HepG2 (cell line): ENCODE results near the gene GNG13. TPM values are rescaled to one million over a fixed set of nuclear protein-coding genes. Genes with fewer than 3 reads are reported as not detected.

ENCODE experiments used
- ATAC-seq: fragments of 200-7000 bp; cut with Tn5 transposase; 3 replicates; pipeline ENCODE4 v1.9.1; 2020; ENCODE audit warnings: mild to moderate bottlenecking, moderate library complexity
- BruUV-seq: library from RNA; stranded (reverse); fragments of 400-500 nt; replicated peaks from 2 replicates; lab custom pipeline; 2021; lab: Mats Ljungman, UMichigan
- CTCF ChIA-PET: fragments of 300-600 bp; formaldehyde crosslinking; extraction: SDS; loops from one replicate; lab custom pipeline; 2021; ENCODE audit warnings: low total read pairs, inconsistent platforms, low intra/inter-chr PET ratio; lab: Yijun Ruan, JAX
- POLR2A ChIA-PET: fragments of 350-600 bp; sonication (Branson Sonifier 250); formaldehyde crosslinking; loops from one replicate; lab custom pipeline; 2020; ENCODE audit warnings: antibody characterized with exemption, inconsistent platforms; lab: Yijun Ruan, JAX
- DNase-seq: peaks from one replicate; pipeline ENCODE4 v3.0.0-alpha.2; 2015; ENCODE audit warnings: low spot score
- FAIRE-seq: peaks from 3 replicates; lab custom pipeline; 2011; peaks lifted over from hg19 to GRCh38; lab: Jason Lieb, UNC
- H2AFZ ChIP-seq: one replicate; pipeline ENCODE4 v1.6.1; 2011; ENCODE audit warnings: low read length, inconsistent platforms
- H3K27ac ChIP-seq: fragments of 300-600 bp; 3 replicates; pipeline ENCODE4 v1.8.0; 2011; ENCODE audit warnings: mixed run types, mild to moderate bottlenecking, mixed read lengths, low read length, inconsistent platforms; ENCODE audit not compliant: insufficient read depth; ENCODE audit errors: extremely low read length
- H3K27me3 ChIP-seq, 2 experiments: fragments of 200-600 bp in 1 of 2; 2 replicates in 1 of 2; 3 replicates in 1 of 2; pipeline versions ENCODE4 v1.6.0 to v1.8.0; 2011; ENCODE audit warnings: low read length in 2 of 2, mild to moderate bottlenecking in 2 of 2, moderate library complexity in 2 of 2, inconsistent platforms in 1 of 2; ENCODE audit not compliant: insufficient read depth in 2 of 2, control insufficient read depth in 1 of 2
- H3K36me3 ChIP-seq, 2 experiments: fragments of 200-600 bp in 1 of 2; replicated peaks in 1 of 2; 2 replicates in 1 of 2; 3 replicates in 1 of 2; pipeline versions ENCODE4 v1.5.1 to v1.8.0; 2011; ENCODE audit warnings: low read length in 2 of 2, inconsistent platforms in 1 of 2; ENCODE audit not compliant: insufficient read depth in 2 of 2, control insufficient read depth in 1 of 2
- H3K4me1 ChIP-seq: 2 replicates; pipeline ENCODE4 v1.5.1; 2012; ENCODE audit warnings: low read length, inconsistent platforms; ENCODE audit not compliant: insufficient read depth
- H3K4me2 ChIP-seq: 2 replicates; pipeline ENCODE4 v1.6.0; 2011; ENCODE audit warnings: low read depth, low read length, inconsistent platforms
- H3K4me3 ChIP-seq, 3 experiments: fragments of 200-600 bp in 1 of 3; sonication (generic), shearing (Covaris generic) in 1 of 3; replicated peaks in 1 of 3; 2 replicates each; pipeline ENCODE4 v1.5.1; 2011 to 2016; ENCODE audit warnings: low read length in 3 of 3, inconsistent platforms in 2 of 3, low read depth in 2 of 3, mild to moderate bottlenecking in 2 of 3, control low read depth in 1 of 3, mixed read lengths in 1 of 3; ENCODE audit not compliant: insufficient read depth in 1 of 3
- H3K79me2 ChIP-seq: one replicate; pipeline ENCODE4 v1.6.1; 2011; ENCODE audit warnings: low read length, inconsistent platforms; ENCODE audit not compliant: insufficient read depth
- H3K9ac ChIP-seq: 2 replicates; pipeline ENCODE4 v1.6.0; 2011; ENCODE audit warnings: mild to moderate bottlenecking, low read depth, low read length, inconsistent platforms; ENCODE audit not compliant: insufficient read depth
- H3K9me3 ChIP-seq: 2 replicates; pipeline ENCODE4 v1.5.1; 2012; ENCODE audit warnings: mild to moderate bottlenecking, low read length
- H4K20me1 ChIP-seq: 2 replicates; pipeline ENCODE4 v1.6.0; 2011; ENCODE audit warnings: inconsistent platforms, mild to moderate bottlenecking, low read length, moderate library complexity; ENCODE audit not compliant: insufficient read depth
- EHMT2 ChIP-seq: fragments of 200-600 bp; sonication (generic); IDR thresholded peaks from 2 replicates; pipeline ENCODE4 v1.7.0; 2017; ENCODE audit warnings: antibody characterized with exemption, low read depth, low read length, borderline replicate concordance
- GLI4 ChIP-seq: sonication (generic); formaldehyde crosslinking; IDR thresholded peaks from 2 replicates; pipeline ENCODE4 v1.5.1; 2020; ENCODE audit warnings: missing genetic modification reagents, mild to moderate bottlenecking, moderate library complexity, borderline replicate concordance
- KAT2B ChIP-seq: fragments of 150-350 bp; IDR thresholded peaks from 2 replicates; pipeline ENCODE4 v1.6.1; 2014; ENCODE audit warnings: low read depth, low read length, borderline replicate concordance
- KAT7 ChIP-seq: IDR thresholded peaks from 2 replicates; pipeline ENCODE4 v1.6.1; 2018; ENCODE audit warnings: borderline replicate concordance, missing compliant biosample characterization
- MAFG ChIP-seq: sonication (generic); formaldehyde crosslinking; IDR thresholded peaks from 2 replicates; pipeline ENCODE4 v1.5.1; 2020; ENCODE audit warnings: mild to moderate bottlenecking, missing genetic modification reagents
- PRMT3 ChIP-seq: sonication (generic); formaldehyde crosslinking; IDR thresholded peaks from 2 replicates; pipeline ENCODE4 v1.8.1; 2022; ENCODE audit warnings: low read depth, mild to moderate bottlenecking, moderate library complexity, missing genetic modification reagents, borderline replicate concordance
- STAT6 ChIP-seq: sonication (generic); formaldehyde crosslinking; IDR thresholded peaks from 2 replicates; pipeline ENCODE4 v1.4.0; 2020; ENCODE audit warnings: missing genetic modification reagents, mild to moderate bottlenecking, borderline replicate concordance
- TFDP1 ChIP-seq: IDR thresholded peaks from 2 replicates; pipeline ENCODE4 v1.6.1; 2016; ENCODE audit warnings: missing compliant biosample characterization, missing genetic modification reagents, borderline replicate concordance
- THAP7 ChIP-seq: sonication (generic); formaldehyde crosslinking; IDR thresholded peaks from 2 replicates; pipeline ENCODE4 v1.8.1; 2023; ENCODE audit warnings: mild to moderate bottlenecking, missing genetic modification reagents
- TRAFD1 ChIP-seq: sonication (generic); formaldehyde crosslinking; IDR thresholded peaks from 2 replicates; pipeline ENCODE4 v1.5.1; 2020; ENCODE audit warnings: missing genetic modification reagents, mild to moderate bottlenecking, borderline replicate concordance
- U2AF1 ChIP-seq: fragments of 200-400 bp; formaldehyde crosslinking; optimal IDR thresholded peaks from 2 replicates; pipeline ENCODE3; 2017; ENCODE audit warnings: mild to moderate bottlenecking, low read depth, low read length
- ZNF275 ChIP-seq: sonication (generic); formaldehyde crosslinking; IDR thresholded peaks from 2 replicates; pipeline ENCODE4 v1.8.0; 2022; ENCODE audit warnings: missing genetic modification reagents, mild to moderate bottlenecking, inconsistent platforms, borderline replicate concordance
- ZNF468 ChIP-seq: sonication (generic); formaldehyde crosslinking; IDR thresholded peaks from 2 replicates; pipeline ENCODE4 v1.8.0; 2022; ENCODE audit warnings: mild to moderate bottlenecking, moderate library complexity, missing genetic modification reagents
- ZNF709 ChIP-seq: sonication (generic); formaldehyde crosslinking; IDR thresholded peaks from 2 replicates; pipeline ENCODE4 v1.5.0; 2020; ENCODE audit warnings: mild to moderate bottlenecking, missing genetic modification reagents
- ZSCAN31 ChIP-seq: sonication (generic); formaldehyde crosslinking; IDR thresholded peaks from 2 replicates; pipeline ENCODE4 v1.5.0; 2020; ENCODE audit warnings: low read depth, mild to moderate bottlenecking, missing genetic modification reagents
- WGBS: methylation state at CpG from one replicate; pipeline ENCODE4 v1.1.6; 2017; ENCODE audit warnings: low lambda C conversion rate; 5-methylcytosine and 5-hydroxymethylcytosine counted together
- in situ Hi-C: cut with HindIII; loops from 2 replicates; pipeline ENCODE4 v1.10.0; 2017; ENCODE audit warnings: low pct_unique_long_range_greater_than_20kb; ENCODE audit not compliant: extremely low pct_ligation_motif_present
- intact Hi-C: fragments of 100-400 bp; cut with micrococcal nuclease; formaldehyde crosslinking; loops from one replicate; pipeline ENCODE4 v1.10.0; 2022; ENCODE audit not compliant: unreplicated experiment
- polyA plus RNA-seq, 8 experiments: library from polyadenylated mRNA; depleted of rRNA in 3 of 8; stranded (reverse) in 7 of 8; unstranded in 1 of 8; fragments of >200 nt; fragmentation: Illumina TruSeq in 4 of 8; extraction: Trizol in 4 of 8; gene quantifications; 2 replicates each; pipeline versions ENCODE4 v1.2.1 to v1.2.3, GENCODE V29; 2011 to 2016; ENCODE audit warnings: low read depth in 4 of 8, missing spikeins in 1 of 8, mixed read lengths in 1 of 8; ENCODE audit not compliant: insufficient read depth in 1 of 8
- total RNA-seq, 5 experiments: library from RNA; depleted of rRNA; stranded (reverse); fragments of >200 nt; fragmentation: Illumina TruSeq; extraction: Trizol; gene quantifications; 2 replicates each; pipeline ENCODE4 v1.2.3, GENCODE V29; 2016; ENCODE audit warnings: low read depth in 1 of 5

The GNG13 gene
- total and polyA plus RNA-seq, 2 of the 13 experiments (the other 11 are each of a cell fraction or from before 2014, with no cell fraction given) = not detected

- no peak for TF ChIP-seq U2AF1
These were observed 1.9 kb downstream of the GNG13 start (continued) for GRCh38 chr16:798666-799065.

- no peaks in the 10 kb centered on the region for H3K9me3 ChIP-seq
- peaks cover 8 to 20% of the 10 kb centered on the region in 2 experiments for H3K27me3 ChIP-seq
- 97% methylated on average over 21 of the region's 22 CpGs for WGBS
- DNase-seq = no peak
- CTCF ChIA-PET = no interaction called here
- in situ Hi-C loops (no loop called here), intact Hi-C loops (no loop called here)
- H3K4me2 ChIP-seq = no peak overlapping the region
- H2AFZ ChIP-seq = no peak overlapping the region
- H3K27ac ChIP-seq = no peak overlapping the region
- FAIRE-seq = no peak
- no peak overlapping the region for H3K9ac ChIP-seq
- no peaks in the 10 kb centered on the region for H4K20me1 ChIP-seq
- 0 out of 5 replicates have a peak, but pooled peaks cover 1 to 2% of the 10 kb centered on the region in 2 experiments for H3K36me3 ChIP-seq
- no peaks in the 10 kb centered on the region for H3K79me2 ChIP-seq
- no peak for ATAC-seq
- no TSS peak for BruUV-seq
- H3K4me1 ChIP-seq = no peaks in the 10 kb centered on the region
- POLR2A ChIA-PET = no interaction called here
- no peak overlapping the region for H3K4me3 ChIP-seq
- TF ChIP-seq STAT6 (CRISPR knock-in tag) = no peak
- TF ChIP-seq TFDP1 (CRISPR knock-in tag) = no peak
- TF ChIP-seq ZSCAN31 (CRISPR knock-in tag) = no peak
- no peak for TF ChIP-seq KAT2B
- TF ChIP-seq ZNF468 = no peak
- TF ChIP-seq THAP7 (CRISPR knock-in tag) = no peak
- TF ChIP-seq ZNF275 (CRISPR knock-in tag) = no peak
- no peak for TF ChIP-seq EHMT2
- TF ChIP-seq KAT7 = no peak
- no peak for TF ChIP-seq PRMT3
- TF ChIP-seq TRAFD1 (CRISPR knock-in tag) = no peak
- no peak for TF ChIP-seq ZNF709
- no peak for TF ChIP-seq MAFG (CRISPR knock-in tag)
- no peak for TF ChIP-seq GLI4 (CRISPR knock-in tag)
These were observed 2.8 kb downstream of the GNG13 start for GRCh38 chr16:797686-798085.
